Smooth muscle cell of the brain vasculature (primary cell): Measurements from ENCODE around the gene TRPC1.

Experiments used
- DNase-seq: peaks from one replicate; pipeline ENCODE4 v3.0.0-alpha.2; 2012; ENCODE audit warnings: low read depth, low spot score

The TRPC1 gene

GRCh38 chr3:142837526-142837925, 113.7 kb downstream of the TRPC1 start:
- DNase-seq: no peak

DNA sequence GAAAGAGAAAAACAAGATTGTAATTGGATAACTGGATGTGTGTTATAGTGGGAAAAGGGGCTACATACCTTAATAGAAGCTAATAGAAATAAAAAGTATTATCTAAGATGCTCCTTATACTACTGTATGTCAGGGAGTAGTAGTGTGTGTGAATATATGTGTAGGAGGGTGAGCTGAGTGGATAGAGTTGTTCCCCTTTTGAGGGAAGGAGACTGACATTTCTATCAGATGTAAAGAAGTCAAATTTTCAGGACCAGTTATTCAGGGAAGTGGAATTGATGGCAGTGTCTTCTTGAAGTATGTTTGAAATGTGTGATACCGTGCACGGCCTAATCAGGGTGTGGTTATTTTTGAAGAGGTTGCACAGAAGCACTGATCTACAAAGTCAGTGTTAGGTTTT, 116.0 kb downstream of the TRPC1 start:
- no peak for DNase-seq

- no peak for DNase-seq
Observed at GRCh38 chr3:142844339-142844977, 120.6 kb downstream of the TRPC1 start.

GRCh38 chr3:142846779-142847577, 123.1 kb downstream of the TRPC1 start:
- DNase-seq: no peak

GRCh38 chr3:142849148-142849547, 125.3 kb downstream of the TRPC1 start:
- DNase-seq: no peak

- DNase-seq: peak; percentile 80
Observed at GRCh38 chr3:142850395-142851023, 126.7 kb downstream of the TRPC1 start.

- DNase-seq: no peak
Observed at GRCh38 chr3:142852009-142852408, 128.2 kb downstream of the TRPC1 start.

- DNase-seq: peak; percentile 67
Observed at GRCh38 chr3:142853270-142854168, 129.7 kb downstream of the TRPC1 start.

DNA sequence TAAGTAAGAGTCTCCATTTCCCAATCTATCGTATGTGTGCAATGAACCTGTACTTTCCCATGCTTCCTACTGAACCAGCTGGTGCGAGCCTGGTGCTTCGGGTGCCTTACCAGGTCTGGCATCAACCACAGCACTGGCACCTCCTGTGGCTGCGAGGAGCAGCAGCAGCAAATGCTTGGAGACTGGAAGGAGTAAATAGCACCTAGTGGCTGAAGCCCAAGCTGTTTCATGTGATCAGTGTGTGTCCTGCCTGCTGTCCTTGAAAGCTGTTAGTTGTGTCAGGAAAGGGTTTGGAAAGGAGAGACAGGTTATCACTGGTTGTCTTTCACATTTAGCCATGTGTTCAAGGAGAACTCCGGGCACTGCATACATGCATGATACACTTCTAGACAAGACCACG, 133.2 kb downstream of the TRPC1 start:
- no peak for DNase-seq
